Right ventricle myocardium superior (tissue), 1 donor: Measurements from ENCODE around the gene SLC29A2. TPM values are rescaled to one million over a fixed set of nuclear protein-coding genes. Genes with fewer than 3 reads are reported as not detected.
"Not testable (repeated sequence)": the region's sequence is repeated elsewhere in the genome, so short reads cannot be mapped to it uniquely, and the experiment has no call there.

Experiments
- ATAC-seq: fragments of 200-7000 bp; cut with Tn5 transposase; one replicate; pipeline ENCODE4 v1.9.1; 2020; ENCODE audit warnings: mild to moderate bottlenecking; ENCODE audit not compliant: poor library complexity
- DNase-seq: peaks from one replicate; pipeline ENCODE4 v3.0.0-alpha.2; 2020
- intact Hi-C: fragments of 100-400 bp; cut with DNase I; formaldehyde crosslinking; loops from one replicate; pipeline ENCODE4 v1.11.2; 2022
- total RNA-seq: library from RNA; stranded (reverse); fragmentation: NEBNext Ultra II Directional; extraction: Animal tissue kit (Norgen Biotek cat#: 25700); gene quantifications from one replicate; pipeline ENCODE4 v1.2.1, GENCODE V29; 2021
- donor health status: DM: no; HTN: yes; CAD: no; lungs with severe emphysema.

The SLC29A2 gene
- total RNA-seq, 1 donor from 2014 or later, result 16.3 TPM

DNA sequence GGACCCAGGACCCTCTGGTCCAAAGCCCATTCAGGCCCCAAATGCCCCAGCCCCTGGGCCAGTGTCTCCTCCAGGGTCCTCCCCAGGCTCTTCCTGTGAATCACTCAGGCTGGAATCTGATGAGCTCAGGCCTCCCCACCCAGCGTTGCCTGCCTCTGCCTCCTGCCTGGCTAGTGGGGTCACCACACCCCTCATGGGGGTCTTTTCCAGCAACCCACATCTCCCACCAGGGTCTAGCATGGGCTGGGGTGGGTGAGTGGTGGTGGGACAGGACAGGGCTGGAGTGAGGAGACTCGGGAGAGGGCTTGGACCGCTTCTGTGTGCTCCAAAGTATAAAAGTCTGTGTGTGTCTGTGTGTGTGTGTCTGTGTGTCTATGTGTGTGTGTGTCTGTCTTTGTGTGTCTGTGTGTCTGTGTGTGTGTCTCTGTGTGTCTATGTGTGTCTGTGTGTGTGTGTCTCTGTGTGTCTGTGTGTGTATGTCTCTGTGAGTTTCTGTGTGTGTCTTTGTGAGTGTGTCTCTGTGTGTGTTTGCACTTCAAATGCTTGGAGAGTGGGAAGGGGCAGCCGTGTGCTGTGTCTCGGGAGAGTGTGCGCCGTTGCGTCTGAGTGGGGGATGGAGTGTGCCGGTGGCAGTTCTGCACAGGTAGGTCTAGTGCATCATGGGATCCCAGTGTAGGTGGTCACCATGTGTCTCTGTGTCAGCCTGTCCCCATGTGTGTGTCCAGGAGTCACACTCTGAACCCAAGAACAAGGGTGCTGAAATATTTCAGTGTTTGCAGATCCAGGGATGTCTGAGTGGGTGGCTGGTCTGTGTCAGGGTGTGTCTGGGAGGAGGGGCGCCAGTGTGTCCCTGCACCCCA is 44.2 kb downstream of the SLC29A2 start:
- peak; percentile 19 for ATAC-seq
- DNase-seq, result peak; percentile 58
- intact Hi-C loops, result loop anchor here (2.0 kb wide), 1 partner anchor 17 kb away; no protein-coding TSS in a partner anchor

DNA sequence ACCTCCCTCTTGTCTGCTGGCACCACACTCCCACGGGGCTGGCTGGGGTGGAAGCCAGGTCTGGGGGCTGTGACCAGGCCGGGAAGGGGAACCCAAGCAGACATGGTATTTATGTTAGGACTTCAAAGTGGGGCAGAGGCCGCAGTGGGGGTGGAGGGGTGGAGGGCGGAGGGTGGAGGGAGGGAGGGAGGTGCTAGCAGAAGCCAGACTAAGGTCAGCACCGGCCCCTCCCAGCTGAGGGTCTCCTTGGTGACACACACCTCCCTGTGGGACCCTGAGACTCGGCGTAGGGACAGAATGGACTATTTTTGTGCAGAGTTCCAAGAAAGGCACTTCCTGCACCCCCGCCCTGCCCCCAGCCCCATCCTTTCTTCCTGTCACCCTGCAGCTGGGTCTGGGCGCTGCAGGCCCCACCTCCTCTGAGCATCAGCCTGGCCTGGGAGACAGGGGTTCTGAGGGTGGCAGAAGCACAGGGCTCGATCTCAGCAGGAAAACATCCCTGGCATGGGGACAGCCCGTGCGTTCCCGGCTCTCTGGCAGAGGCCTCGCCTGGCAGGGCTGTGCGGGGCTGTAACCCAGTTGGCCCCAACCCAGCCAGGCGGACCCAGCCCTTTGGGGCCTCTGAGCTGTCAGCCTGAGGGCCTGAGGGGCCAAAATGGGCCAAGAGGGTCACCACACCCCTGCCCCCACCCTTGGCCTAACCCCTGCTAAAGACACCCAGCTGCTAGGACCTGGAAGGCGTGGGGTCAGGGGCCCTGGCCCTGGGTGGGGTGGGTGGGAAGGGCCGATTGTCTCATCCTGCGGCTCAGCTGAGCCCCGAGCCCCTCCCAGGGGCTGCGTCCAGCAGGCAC is 45.1 kb downstream of the SLC29A2 start:
- DNase-seq, result peak; percentile 84
- ATAC-seq, result peak; percentile 67
- intact Hi-C loops, result no loop called here

DNA sequence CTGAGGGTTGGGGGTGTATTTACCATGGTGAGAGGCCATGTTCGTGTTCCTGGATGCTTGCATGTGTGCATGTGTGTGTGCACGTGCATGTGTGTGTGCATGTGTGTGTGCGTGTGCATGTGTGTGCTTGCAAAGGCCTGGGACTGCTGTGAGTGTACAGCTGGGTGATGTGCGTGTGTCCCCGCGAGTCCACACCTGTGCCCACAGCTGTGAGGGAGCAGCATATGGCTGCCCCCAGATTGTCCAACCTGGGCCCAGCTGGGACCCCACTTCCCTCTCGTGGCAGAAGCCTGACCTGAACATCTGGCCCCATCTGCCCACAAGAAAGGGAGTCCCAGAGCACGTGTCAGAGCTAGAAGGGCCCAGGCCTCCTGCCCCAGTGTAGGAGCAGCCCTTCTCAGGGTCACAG is 46.3 kb downstream of the SLC29A2 start:
- no peak for ATAC-seq
- no peak for DNase-seq
- intact Hi-C loops, result no loop called here

DNA sequence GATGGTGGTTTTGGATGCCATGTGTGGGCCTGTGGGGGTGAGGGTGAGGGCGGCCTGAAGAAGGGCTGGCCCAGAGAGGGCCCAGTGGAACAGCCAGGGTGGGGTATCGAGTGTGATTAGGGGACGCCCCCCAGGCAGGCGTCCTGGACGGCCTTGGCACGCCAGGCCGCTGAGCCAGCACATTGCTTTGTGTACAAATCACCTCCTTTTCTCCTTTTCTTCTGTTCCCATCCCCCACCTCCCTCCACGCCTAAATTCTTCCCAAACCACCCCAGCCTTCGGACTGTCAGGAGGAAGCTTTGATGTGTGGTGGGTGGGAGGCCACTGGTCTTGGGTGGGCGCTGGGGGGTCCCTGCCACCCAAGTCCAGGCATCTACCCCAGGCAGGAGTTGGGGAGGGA is 46.9 kb downstream of the SLC29A2 start:
- intact Hi-C loops, result no loop called here
- peak; percentile 46 for DNase-seq
- ATAC-seq, result no peak

DNA sequence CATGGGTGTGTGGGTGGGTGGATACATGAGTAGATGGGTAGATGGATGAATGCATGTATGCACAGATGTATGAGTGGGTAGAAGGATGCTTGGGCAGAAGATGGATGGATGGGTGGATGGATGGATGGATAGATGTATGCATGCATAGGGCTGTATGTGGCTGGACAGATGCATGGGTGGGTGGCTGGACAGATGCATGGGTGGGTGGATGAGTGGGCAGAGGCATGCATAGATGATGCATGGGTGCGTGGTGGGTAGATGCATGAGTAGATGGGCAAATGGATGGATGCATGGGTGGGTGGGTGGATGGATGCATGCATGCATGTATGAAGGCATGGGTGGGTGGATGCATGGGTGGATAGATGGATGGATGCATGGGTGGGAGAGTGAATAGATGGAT is 47.9 kb downstream of the SLC29A2 start:
- intact Hi-C loops, result no loop called here
- ATAC-seq (no peak), DNase-seq (no peak)

DNA sequence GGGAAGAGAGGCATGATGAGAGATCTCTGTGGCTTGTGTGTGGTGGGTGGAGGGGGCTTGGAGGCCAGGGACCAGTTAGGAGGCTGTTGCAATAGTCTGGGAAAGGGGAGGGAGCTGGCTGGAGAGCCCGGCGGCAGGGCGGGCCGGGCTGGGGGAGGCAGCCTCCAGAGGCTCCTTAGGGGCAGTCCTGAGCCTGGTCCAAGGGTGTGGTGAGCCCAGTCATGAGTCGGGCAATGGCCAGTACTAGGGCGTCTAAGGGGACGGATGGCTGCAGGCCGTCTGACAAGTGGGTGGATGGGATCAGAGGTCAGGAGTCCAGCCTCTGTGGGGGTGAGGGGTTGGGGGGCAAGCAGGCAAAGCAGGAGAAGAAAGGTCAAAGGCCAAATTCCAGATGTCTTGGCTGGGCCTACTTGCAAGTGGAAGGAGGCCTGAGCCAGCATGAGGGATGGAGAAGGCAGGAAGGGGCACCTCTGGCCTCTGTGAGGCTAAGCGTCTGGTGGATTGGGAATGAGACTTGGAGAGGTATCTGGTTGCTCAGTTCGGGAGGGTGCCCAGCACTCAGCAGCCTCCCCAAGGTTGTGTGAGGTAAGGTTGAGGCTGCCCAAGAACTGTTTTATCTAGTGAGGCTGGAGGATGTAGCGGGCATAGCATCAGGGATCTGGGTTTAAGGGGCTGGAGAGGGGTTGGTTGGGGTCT is 48.7 kb downstream of the SLC29A2 start:
- DNase-seq (peak; percentile 85), ATAC-seq (peak; percentile 40)
- intact Hi-C loops, result no loop called here

DNA sequence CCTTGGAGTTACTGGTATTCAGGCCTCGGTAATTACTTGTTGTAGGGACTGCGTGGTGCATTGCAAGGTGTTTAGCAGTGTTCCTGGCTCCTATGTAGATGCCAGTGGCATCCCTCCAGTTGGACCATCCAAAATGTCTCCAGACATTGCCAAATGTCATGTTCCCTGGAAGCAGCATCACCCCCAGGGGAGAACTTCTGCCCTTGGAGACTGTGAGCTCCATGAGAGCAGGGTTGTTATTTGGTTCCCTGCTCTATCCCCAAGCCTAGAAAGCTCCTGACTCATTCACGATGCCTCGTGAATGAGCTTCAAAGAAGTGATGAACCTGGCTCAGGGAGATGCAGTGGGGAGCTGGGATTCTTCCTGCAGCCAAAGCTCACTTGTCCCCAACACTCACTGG is 50.0 kb downstream of the SLC29A2 start:
- intact Hi-C loops, result no loop called here
- DNase-seq (no peak), ATAC-seq (no peak)

DNA sequence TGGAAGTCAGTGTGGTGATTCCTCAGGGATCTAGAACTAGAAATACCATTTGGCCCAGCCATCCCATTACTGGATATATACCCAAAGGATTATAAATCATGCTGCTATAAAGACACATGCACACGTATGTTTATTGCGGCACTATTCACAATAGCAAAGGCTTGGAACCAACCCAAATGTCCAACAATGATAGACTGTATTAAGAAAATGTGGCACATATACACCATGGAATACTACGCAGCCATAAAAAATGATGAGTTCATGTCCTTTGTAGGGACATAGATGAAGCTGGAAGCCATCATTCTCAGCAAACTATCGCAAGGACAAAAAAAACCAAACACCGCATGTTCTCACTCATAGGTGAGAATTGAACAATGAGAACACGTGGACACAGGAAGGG is 50.8 kb downstream of the SLC29A2 start:
- intact Hi-C loops, ATAC-seq, DNase-seq: not testable (repeated sequence)

DNA sequence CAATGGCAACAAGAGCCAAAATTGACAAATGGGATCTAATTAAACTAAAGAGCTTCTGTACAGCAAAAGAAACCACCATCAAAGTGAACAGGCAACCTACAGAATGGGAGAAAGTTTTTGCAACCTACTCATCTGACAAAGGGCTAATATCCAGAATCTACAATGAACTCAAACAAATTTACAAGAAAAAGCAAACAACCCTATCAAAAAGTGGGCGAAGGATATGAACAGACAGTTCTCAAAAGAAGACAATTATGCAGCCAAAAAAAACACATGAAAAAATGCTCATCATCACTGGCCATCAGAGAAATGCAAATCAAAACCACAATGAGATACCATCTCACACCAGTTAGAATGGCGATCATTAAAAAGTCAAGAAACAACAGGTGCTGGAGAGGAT is 51.3 kb downstream of the SLC29A2 start:
- ATAC-seq, intact Hi-C loops, DNase-seq: not testable (repeated sequence)

DNA sequence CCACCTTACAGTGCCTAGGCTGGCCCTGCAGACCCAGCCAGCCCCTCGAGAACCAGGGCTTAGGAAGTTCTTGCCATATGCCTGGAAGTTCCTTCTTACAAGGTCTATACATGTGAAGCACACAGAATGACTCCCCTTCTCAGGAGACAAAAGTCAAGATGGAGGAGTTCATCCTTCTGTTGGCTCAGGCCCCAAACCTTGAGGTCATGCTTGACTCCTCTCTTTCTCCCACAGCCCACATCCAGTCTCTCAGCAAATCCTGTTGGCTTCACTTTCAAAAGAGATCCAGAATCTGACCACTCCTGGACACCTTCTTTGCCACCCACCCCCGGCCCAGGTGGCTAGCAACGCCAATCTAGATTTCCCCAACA is 53.0 kb downstream of the SLC29A2 start:
- no peak for DNase-seq
- no peak for ATAC-seq
- intact Hi-C loops, result loop anchor here (10.0 kb wide), 1 partner anchor 66 kb away; no protein-coding TSS in a partner anchor

DNA sequence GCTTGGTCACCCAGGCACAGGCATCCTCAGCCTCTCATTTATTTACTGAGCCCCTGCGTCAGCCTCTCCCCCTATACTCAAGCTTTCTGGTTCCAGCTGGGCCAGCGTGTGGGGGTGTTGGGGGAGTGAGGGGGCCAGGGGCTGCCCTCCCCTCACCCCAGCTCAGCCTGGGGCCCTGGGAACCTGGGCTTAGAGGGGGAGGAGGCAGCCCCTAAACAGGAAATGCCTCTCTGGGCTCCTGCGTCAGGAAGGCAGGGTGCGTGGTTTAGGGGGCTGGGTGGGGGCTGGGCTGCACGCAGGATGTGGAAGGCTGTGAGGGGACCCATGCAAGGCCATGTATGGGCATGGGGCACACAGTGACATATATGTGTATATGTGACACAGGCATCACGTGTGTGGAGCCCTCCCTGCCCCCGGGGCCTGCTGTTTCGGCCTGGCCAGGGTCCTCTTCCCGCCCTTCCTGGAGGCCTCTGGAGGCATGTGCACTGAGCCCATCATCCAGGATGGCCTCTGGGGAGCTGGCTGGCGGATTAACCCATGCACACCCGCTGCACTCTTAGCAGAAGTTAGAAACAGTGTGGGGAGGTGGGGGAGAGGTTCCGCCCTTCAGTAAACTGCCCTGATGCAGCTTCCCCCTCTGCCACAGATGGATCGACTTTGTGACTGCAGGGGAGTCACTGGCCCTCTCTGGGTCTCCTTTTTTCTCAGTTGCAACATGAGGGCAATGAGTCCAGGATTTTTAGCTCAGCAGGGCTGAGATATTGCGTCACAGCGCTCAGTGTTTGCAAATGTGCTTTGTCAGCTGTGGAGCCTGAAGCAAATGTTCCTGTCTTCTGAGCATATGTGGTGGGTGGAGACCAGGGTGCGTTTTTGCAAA is 53.6 kb downstream of the SLC29A2 start:
- ATAC-seq (peak; percentile 33), DNase-seq (peak; percentile 78)
- intact Hi-C loops, result loop anchor here (10.0 kb wide), 1 partner anchor 67 kb away; no protein-coding TSS in a partner anchor

DNA sequence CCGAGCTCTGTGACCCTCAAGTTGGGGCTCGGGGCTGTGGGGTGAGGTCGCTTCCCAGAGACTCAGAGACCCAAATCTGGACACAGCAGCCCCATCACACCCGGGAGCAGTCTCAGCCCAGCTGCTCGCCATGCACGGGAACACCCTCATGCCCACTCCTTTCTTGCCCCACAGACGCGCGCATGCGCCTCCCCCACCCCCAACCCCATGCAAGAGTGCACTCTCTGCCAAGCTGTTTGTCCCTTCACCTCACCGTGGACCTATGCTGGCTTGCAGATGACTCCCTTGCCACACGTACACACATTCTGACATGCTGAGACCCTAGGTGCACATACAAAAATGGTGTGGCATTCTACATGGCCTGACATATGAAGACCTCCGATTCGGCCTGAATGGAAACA is 54.2 kb downstream of the SLC29A2 start:
- DNase-seq (peak; percentile 76), ATAC-seq (peak; percentile 35)
- intact Hi-C loops, result loop anchor here (10.0 kb wide), 1 partner anchor 67 kb away; no protein-coding TSS in a partner anchor

DNA sequence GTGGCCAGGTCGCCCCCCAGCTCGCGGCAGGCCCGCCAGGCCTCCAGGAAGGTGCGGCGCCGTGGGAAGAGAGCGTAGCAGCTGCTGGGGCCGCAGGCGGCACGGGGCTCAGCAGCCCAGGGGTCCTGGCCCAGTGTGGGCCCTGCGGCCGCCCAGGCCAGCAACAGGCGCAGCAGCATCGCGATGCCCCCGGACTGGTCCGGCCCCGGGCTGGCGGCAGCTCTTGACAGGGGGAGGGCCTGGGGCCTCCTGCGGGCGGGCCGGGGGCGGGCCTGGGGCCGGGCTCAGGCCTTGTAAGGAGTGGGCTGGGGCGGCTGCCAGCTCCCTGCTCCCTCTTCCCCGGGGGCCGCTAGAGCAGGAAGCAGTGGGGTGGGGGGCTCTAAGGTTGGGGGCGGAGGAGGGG is 54.7 kb downstream of the SLC29A2 start, which contains the start of gene CD248:
TSS of gene CD248 (minus strand) at position 196 of the 403 bp plus-strand sequence. CDS start at position 179, 17 bp downstream.
- ATAC-seq, result peak; percentile 64
- intact Hi-C loops, result loop anchor here (10.0 kb wide), 1 partner anchor 68 kb away; no protein-coding TSS in a partner anchor
- peak; percentile 91 for DNase-seq

DNA sequence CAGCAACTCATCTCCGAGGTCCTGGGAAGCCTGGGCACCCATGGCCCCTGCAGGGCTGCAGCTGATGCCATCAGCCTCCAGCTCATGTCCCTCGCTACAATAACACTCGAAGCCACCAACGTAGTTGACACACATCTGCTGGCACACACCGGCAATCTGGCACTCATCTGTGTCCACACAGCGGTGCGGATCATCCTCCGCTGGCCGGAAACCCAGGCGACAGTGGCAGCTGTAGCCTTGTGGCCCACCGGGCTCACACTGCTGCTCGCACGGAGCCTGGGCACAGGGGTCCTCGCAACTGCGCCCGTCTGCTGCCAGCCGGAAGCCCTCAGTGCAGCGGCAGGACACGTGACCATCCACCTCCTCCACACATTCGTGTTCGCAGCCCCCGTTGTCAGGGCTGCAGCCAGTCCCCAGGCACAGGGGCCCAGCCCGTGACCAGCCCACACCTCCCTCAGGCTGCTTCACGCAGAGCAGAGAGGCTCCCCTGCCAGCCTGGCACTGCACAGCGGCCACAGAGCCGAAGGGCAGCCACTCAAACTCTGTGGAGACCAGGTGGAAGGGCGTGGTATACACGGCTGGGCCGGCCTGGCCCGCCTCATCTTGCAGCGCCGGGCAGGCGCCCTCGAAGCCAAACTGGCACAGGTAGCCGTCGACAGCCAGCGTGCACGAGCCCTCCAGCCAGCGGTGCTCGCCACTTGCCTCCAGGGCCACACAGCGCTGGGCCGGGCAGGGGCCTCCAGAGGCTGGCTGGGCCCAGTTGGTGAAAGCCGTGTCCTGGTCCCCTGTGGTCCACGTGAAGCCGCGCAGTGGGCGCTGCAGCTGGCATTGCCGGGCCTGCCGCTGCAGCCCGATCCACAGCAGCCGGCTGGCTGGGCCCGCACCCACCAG is 55.4 kb downstream of the SLC29A2 start:
- ATAC-seq, result no peak
- no peak for DNase-seq
- intact Hi-C loops, result loop anchor here (10.0 kb wide), 1 partner anchor 69 kb away; no protein-coding TSS in a partner anchor

DNA sequence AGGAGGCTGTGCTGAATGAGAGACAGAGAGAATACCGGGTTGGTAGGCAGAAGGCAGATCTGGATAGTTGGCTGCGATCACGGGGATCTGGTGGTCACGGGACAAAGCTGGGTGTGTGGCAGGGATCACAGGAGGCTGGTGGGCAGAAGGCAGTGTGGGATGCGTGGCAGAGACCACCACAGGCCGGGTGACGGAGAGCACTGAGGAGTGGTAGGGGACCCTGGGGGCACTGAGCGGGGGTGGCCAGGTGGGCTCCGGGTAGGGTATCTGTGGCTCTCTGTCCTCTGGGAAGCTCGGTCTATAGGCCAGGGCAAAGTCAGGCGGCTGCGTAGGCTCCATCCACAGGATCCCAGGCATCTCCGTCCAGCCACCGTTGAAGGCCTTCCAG is 56.1 kb downstream of the SLC29A2 start:
- DNase-seq (no peak), ATAC-seq (no peak)
- intact Hi-C loops, result loop anchor here (10.0 kb wide), 1 partner anchor 69 kb away; no protein-coding TSS in a partner anchor

DNA sequence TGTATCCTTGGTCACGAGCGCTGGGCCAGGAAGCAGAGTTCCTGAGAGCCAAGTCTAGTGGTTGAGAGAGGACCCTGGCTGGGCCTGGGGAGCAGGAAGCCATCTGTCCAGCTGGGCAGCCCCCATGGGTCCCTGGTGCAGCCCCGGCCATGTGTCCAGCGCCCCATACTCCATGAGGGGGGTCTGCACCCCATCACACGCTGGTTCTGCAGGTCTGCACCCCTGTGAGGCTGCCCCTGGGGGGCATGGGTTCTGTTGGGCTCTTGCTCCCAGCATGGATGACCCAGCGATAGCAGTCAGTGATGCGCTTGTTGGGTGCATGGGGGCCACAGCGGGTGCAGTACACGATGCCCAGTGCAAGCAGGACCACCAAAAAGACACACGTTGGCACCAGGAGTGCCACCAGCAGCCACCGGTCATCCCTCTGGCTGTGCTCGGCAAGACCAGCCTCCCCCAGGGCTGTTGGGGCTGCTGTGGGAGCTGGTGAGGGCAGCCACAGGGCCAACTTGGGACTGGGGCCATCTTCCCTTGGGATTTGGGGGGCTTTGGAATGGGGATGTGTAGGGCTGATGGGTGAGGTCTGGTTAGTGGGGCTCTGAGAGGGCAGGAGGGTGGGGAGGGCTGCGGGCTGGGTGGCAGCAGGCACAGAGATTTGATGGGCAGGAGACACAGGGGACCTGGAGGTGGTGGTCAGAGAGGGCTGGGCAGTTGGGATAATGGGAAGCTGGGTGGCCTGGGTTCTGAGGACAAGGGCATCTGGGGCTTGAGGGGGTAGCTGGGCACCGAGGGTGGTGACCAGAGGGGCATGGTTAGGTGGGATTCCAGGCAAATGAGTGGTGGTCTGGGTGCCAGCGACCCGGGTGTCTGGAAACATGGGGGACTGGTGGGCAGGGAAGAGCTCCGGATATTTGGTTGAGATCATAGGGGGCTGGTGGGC is 56.7 kb downstream of the SLC29A2 start:
- ATAC-seq (no peak), DNase-seq (no peak)
- intact Hi-C loops, result loop anchor here (10.0 kb wide), 1 partner anchor 70 kb away; no protein-coding TSS in a partner anchor
